Panc1 (cell line): ENCODE measurements around the gene CIDEA. TPM values are rescaled to one million over a fixed set of nuclear protein-coding genes. Genes with fewer than 3 reads are reported as not detected.

Experiments used
- ATAC-seq: fragments of 200-7000 bp; cut with Tn5 transposase; 2 replicates; pipeline ENCODE4 v1.9.1; 2020; ENCODE audit warnings: mild to moderate bottlenecking, moderate library complexity
- BruUV-seq: library from RNA; stranded (reverse); fragments of 400-500 nt; replicated peaks from 2 replicates; lab custom pipeline; 2021; lab: Mats Ljungman, UMichigan
- CTCF ChIA-PET: fragments of 300-600 bp; sonication (Branson Sonifier 250); formaldehyde crosslinking; loops from one replicate; lab custom pipeline; 2022; ENCODE audit warnings: antibody characterized with exemption; lab: Charles Lee
- POLR2A ChIA-PET: fragments of 300-600 bp; sonication (Branson Sonifier 250); formaldehyde crosslinking; loops from one replicate; lab custom pipeline; 2022; ENCODE audit warnings: antibody characterized with exemption; lab: Charles Lee
- DNase-seq: peaks from one replicate; pipeline ENCODE4 v3.0.0-alpha.2; 2010; ENCODE audit warnings: low read depth, low spot score
- H3K27ac ChIP-seq: 2 replicates; pipeline ENCODE4 v1.5.1; 2011; ENCODE audit warnings: mild to moderate bottlenecking, low read length, inconsistent platforms
- H3K27me3 ChIP-seq: fragments of 200-500 bp; sonication (Bioruptor generic); 2 replicates; pipeline ENCODE4 v1.6.0; 2014; ENCODE audit warnings: low read length, inconsistent platforms; ENCODE audit not compliant: control insufficient read depth, insufficient read depth
- H3K36me3 ChIP-seq: fragments of 200-500 bp; sonication (Bioruptor generic); 2 replicates; pipeline ENCODE4 v1.5.1; 2014; ENCODE audit warnings: inconsistent platforms, mild to moderate bottlenecking, low read length, moderate library complexity; ENCODE audit not compliant: control insufficient read depth, insufficient read depth
- H3K4me1 ChIP-seq: 2 replicates; pipeline ENCODE4 v1.5.1; 2011; ENCODE audit warnings: inconsistent platforms, mild to moderate bottlenecking, low read length, moderate library complexity; ENCODE audit not compliant: control insufficient read depth, insufficient read depth
- H3K4me3 ChIP-seq, 2 experiments: 2 replicates each; pipeline ENCODE4 v1.5.1; 2011 to 2012; ENCODE audit warnings: low read depth in 2 of 2, low read length in 2 of 2, mild to moderate bottlenecking in 2 of 2, inconsistent platforms in 1 of 2, moderate library complexity in 1 of 2
- H3K9me3 ChIP-seq: fragments of 200-500 bp; sonication (Bioruptor generic); 2 replicates; pipeline ENCODE4 v1.5.1; 2014; ENCODE audit warnings: low read depth, mild to moderate bottlenecking, inconsistent platforms, low read length, moderate library complexity; ENCODE audit not compliant: control insufficient read depth, insufficient read depth
- CTCF ChIP-seq: fragments of 450-650 bp; IDR thresholded peaks from 2 replicates; pipeline ENCODE4 v1.5.1; 2017; ENCODE audit warnings: mild to moderate bottlenecking
- POLR2AphosphoS5 ChIP-seq: IDR thresholded peaks from 2 replicates; pipeline ENCODE4 v1.6.1; 2012; ENCODE audit warnings: mild to moderate bottlenecking, low read depth, low read length, moderate library complexity
- SIN3A ChIP-seq: IDR thresholded peaks from 2 replicates; pipeline ENCODE4 v1.6.1; 2012; ENCODE audit warnings: low read depth, mild to moderate bottlenecking, low read length, moderate library complexity, borderline replicate concordance; ENCODE audit not compliant: insufficient read depth
- TCF7L2 ChIP-seq: IDR thresholded peaks from 2 replicates; pipeline ENCODE4 v1.6.1; 2011; ENCODE audit warnings: mild to moderate bottlenecking, low read depth, low read length, inconsistent platforms
- in situ Hi-C: cut with HindIII; loops from 2 replicates; pipeline ENCODE4 v1.10.0; 2016; ENCODE audit warnings: low sequenced_read_pairs, low pct_unique_long_range_greater_than_20kb
- intact Hi-C: fragments of 100-400 bp; cut with micrococcal nuclease; formaldehyde crosslinking; loops from one replicate; pipeline ENCODE4 v1.10.0; 2022; ENCODE audit not compliant: unreplicated experiment
- total RNA-seq: library from RNA; stranded (reverse); gene quantifications from one replicate; pipeline ENCODE4 v1.2.1, GENCODE V29; 2021; ENCODE audit not compliant: unreplicated experiment
- TF ChIP-seq, protein P1 (sequence below), 2 experiments: IDR thresholded peaks; 2 replicates each; pipeline ENCODE4 v1.6.1; 2011 to 2012; ENCODE audit warnings: low read depth in 2 of 2, control low read depth in 1 of 2, low read length in 1 of 2, mild to moderate bottlenecking in 1 of 2, moderate library complexity in 1 of 2; ENCODE audit not compliant: insufficient read depth in 1 of 2

Gene CIDEA
- total RNA-seq, 1 experiment from 2014 or later, result not detected

DNA sequence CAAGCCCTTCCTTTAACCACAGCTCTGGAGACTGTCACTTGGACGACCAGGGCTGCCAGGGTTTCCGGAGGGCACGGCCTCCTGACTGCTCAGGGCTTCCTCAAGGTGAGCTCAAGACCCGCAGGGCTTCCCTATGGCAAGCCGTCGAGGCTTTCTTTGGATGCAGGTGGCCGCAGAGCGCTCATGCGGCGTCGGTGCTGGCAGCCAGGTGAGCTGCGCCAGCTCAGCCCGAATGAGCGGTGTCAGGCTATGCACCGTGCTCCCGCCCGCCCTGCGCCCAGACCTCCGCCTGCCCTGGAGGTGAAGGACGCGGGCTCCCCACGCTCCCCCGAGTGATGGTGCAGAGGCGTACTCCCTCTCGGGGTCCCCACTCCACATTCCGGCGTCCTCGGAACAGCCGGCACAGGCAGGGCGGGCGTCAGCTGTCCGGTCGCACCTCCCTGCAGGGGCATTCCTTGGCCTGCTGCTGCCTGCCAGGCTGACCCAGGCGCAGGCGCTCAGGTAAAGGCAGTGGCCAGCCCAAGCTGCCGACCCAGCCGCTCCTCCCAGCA is 33.0 kb downstream of the CIDEA start:
- ChIA-PET POLR2A (no interaction called here), CTCF (interaction anchor here (0.7 to 1.2 kb wide), 2 partner anchors 41 to 183 kb away, joined by 3 read pairs; no protein-coding TSS in a partner anchor)
- Histone ChIP-seq H3K4me1 (peaks cover 5% of the 10 kb centered on the region; the same call in 1 of the 2 replicates), H3K27me3 (no peaks in the 10 kb centered on the region), H3K4me3 (peak overlapping the region; percentile 51 to 66), H3K9me3 (no peaks in the 10 kb centered on the region), H3K36me3 (no peaks in the 10 kb centered on the region), H3K27ac (no peak overlapping the region)
- DNase-seq, result no peak
- in situ Hi-C loops (no loop called here), intact Hi-C loops (no loop called here)
- no TSS peak for BruUV-seq
- TF ChIP-seq SIN3A (no peak), CTCF (no peak)
- TF ChIP-seq, protein P1, sequence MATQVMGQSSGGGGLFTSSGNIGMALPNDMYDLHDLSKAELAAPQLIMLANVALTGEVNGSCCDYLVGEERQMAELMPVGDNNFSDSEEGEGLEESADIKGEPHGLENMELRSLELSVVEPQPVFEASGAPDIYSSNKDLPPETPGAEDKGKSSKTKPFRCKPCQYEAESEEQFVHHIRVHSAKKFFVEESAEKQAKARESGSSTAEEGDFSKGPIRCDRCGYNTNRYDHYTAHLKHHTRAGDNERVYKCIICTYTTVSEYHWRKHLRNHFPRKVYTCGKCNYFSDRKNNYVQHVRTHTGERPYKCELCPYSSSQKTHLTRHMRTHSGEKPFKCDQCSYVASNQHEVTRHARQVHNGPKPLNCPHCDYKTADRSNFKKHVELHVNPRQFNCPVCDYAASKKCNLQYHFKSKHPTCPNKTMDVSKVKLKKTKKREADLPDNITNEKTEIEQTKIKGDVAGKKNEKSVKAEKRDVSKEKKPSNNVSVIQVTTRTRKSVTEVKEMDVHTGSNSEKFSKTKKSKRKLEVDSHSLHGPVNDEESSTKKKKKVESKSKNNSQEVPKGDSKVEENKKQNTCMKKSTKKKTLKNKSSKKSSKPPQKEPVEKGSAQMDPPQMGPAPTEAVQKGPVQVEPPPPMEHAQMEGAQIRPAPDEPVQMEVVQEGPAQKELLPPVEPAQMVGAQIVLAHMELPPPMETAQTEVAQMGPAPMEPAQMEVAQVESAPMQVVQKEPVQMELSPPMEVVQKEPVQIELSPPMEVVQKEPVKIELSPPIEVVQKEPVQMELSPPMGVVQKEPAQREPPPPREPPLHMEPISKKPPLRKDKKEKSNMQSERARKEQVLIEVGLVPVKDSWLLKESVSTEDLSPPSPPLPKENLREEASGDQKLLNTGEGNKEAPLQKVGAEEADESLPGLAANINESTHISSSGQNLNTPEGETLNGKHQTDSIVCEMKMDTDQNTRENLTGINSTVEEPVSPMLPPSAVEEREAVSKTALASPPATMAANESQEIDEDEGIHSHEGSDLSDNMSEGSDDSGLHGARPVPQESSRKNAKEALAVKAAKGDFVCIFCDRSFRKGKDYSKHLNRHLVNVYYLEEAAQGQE (IDR thresholded peaks at IDR 0.05; ENCODE audit: insufficient read depth in 1 of 2, low read depth in 2 of 2, low read length in 1 of 2), result no peak
- peak; percentile 40 for ATAC-seq

DNA sequence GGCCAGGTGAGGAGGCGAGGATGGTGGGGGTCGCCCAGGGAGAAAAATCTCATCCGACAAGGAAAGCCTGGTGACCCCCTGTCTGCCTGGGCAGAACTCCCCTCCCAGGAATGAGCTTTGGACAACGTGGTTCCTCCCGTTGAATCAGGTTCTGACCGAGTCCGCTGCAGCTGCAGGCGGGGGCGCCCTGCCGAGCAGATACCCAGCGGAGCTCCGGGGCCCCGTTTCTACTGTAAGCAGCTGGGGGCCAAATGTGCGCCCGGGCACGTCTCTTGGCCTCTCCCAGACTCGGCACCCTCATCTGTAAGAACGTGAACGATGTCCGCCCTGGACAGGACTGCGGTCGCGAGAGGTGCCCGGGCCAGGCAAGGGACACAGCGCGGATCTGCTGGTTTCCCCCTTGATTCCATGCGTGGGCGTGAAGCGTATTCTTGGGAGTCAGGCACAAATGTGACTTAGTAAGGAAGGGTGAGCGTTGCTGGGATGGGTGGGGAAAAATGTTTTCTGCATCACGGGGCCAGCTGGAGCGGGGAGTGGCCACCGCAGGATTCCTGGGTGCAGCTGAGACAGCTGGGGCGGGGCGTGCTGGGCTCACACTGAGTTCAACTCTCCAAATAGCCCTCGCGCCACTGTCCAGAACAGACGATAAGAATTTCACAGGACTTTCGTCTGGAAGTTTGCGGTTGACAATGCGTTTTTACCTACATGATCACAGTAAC is 33.7 kb downstream of the CIDEA start:
- BruUV-seq, result no TSS peak

DNA sequence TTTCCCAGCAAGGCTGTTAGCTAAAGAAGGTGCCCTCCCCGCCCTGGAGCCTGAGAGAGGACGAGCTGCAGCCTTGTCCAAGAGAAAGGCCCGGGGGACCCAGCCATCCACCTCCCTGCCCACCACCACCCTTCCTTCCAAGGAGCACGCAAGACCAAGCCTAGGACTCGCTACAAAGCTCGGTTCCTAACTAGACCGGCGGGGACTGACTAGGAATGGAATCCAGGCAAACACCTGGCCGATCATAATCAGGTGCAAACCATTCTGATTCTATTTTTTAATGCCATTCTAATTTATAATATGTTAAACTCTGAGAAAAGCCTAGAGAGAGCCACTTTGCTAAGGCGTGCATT is 34.2 kb downstream of the CIDEA start:
- H3K9me3 ChIP-seq, result no peaks in the 10 kb centered on the region
- in situ Hi-C loops, result no loop called here
- ATAC-seq (peak; percentile 28; the same call in 1 of the 2 replicates), DNase-seq (no peak)
- no peaks in the 10 kb centered on the region for H3K27me3 ChIP-seq
- BruUV-seq, result no TSS peak
- intact Hi-C loops, result no loop called here
- H3K4me3 ChIP-seq, result peak overlapping the region; percentile 51 to 66
- no peaks in the 10 kb centered on the region for H3K36me3 ChIP-seq
- H3K27ac ChIP-seq, result no peak overlapping the region
- CTCF ChIA-PET, result interaction anchor here (0.7 to 1.2 kb wide), 2 partner anchors 10 to 40 kb away, joined by 3 read pairs; no protein-coding TSS in a partner anchor
- TF ChIP-seq SIN3A, result no peak
- no peak for TF ChIP-seq CTCF
- TF ChIP-seq, protein P1 (IDR thresholded peaks at IDR 0.05; ENCODE audit: insufficient read depth in 1 of 2, low read depth in 2 of 2, low read length in 1 of 2), result no peak
- TF ChIP-seq POLR2AphosphoS5, result no peak
- TF ChIP-seq TCF7L2, result no peak
- POLR2A ChIA-PET, result no interaction called here
- peaks cover 5% of the 10 kb centered on the region; the same call in 1 of the 2 replicates for H3K4me1 ChIP-seq

More for the DNA sequence above, 33.7 kb downstream of the CIDEA start:
- in situ Hi-C loops, result no loop called here
- TF ChIP-seq POLR2AphosphoS5, result no peak
- ChIA-PET CTCF (interaction anchor here (0.7 to 1.2 kb wide), 2 partner anchors 9 to 40 kb away, joined by 3 read pairs; no protein-coding TSS in a partner anchor), POLR2A (no interaction called here)
- peaks cover 5% of the 10 kb centered on the region; the same call in 1 of the 2 replicates for H3K4me1 ChIP-seq
- no peaks in the 10 kb centered on the region for H3K9me3 ChIP-seq
- H3K27ac ChIP-seq, result no peak overlapping the region
- peak overlapping the region; percentile 51 to 66 for H3K4me3 ChIP-seq
- no peak for DNase-seq
- H3K27me3 ChIP-seq, result no peaks in the 10 kb centered on the region
- no peaks in the 10 kb centered on the region for H3K36me3 ChIP-seq
- ATAC-seq, result peak; percentile 81
- intact Hi-C loops, result no loop called here
